CD14-positive monocyte (primary cell): ENCODE measurements around the gene NOP14. TPM values are rescaled to one million over a fixed set of nuclear protein-coding genes. Genes with fewer than 3 reads are reported as not detected.
"Not testable (repeated sequence)": the region's sequence is repeated elsewhere in the genome, so short reads cannot be mapped to it uniquely, and the experiment has no call there.

Experiments used
- DNase-seq, 3 donors: peaks; one replicate each; pipeline ENCODE4 v3.0.0-alpha.2; 2011 to 2022
- H2AFZ ChIP-seq: 2 replicates; pipeline ENCODE4 v1.6.0; 2012; ENCODE audit warnings: mild to moderate bottlenecking, low read depth, low read length, inconsistent platforms; ENCODE audit not compliant: insufficient read depth, poor library complexity, severe bottlenecking
- H3K27ac ChIP-seq, 2 donors: 1 replicate in 1 of 2; 2 replicates in 1 of 2; pipeline ENCODE4 v1.5.1; 2012 to 2013; ENCODE audit warnings: low read length in 2 of 2, control low read depth in 1 of 2, inconsistent platforms in 1 of 2, low read depth in 1 of 2, mild to moderate bottlenecking in 1 of 2
- H3K27me3 ChIP-seq, 2 donors: one replicate each; pipeline versions ENCODE4 v1.6.0 to v1.6.1; 2011 to 2013; ENCODE audit warnings: low read length in 2 of 2; ENCODE audit not compliant: control insufficient read depth in 2 of 2, insufficient read depth in 2 of 2
- H3K36me3 ChIP-seq, 2 donors: replicated peaks in 1 of 2; 1 replicate in 1 of 2; 2 replicates in 1 of 2; pipeline versions ENCODE4 v1.5.1 to v1.6.1; 2012 to 2013; ENCODE audit warnings: low read length in 2 of 2, control low read depth in 1 of 2, inconsistent platforms in 1 of 2, mild to moderate bottlenecking in 1 of 2; ENCODE audit not compliant: insufficient read depth in 2 of 2, control insufficient read depth in 1 of 2
- H3K4me1 ChIP-seq, 2 donors: 1 replicate in 1 of 2; 2 replicates in 1 of 2; pipeline versions ENCODE4 v1.5.1 to v1.6.1; 2012 to 2013; ENCODE audit warnings: low read length in 2 of 2, control low read depth in 1 of 2, inconsistent platforms in 1 of 2, mild to moderate bottlenecking in 1 of 2, moderate library complexity in 1 of 2; ENCODE audit not compliant: insufficient read depth in 2 of 2, control insufficient read depth in 1 of 2
- H3K4me2 ChIP-seq: replicated peaks from 2 replicates; pipeline ENCODE3; 2012; ENCODE audit warnings: low read length, moderate library complexity, mild to moderate bottlenecking; ENCODE audit not compliant: poor library complexity, severe bottlenecking; ENCODE audit errors: extremely low read depth
- H3K4me3 ChIP-seq, 3 experiments: fragments of 200-600 bp in 1 of 3; sonication (generic) in 1 of 3; replicated peaks in 1 of 3; 1 replicate in 2 of 3; 2 replicates in 1 of 3; pipeline ENCODE4 v1.5.1; 2011 to 2013; ENCODE audit warnings: low read length in 3 of 3, mild to moderate bottlenecking in 3 of 3, control low read depth in 2 of 3, low read depth in 2 of 3, inconsistent platforms in 1 of 3, moderate library complexity in 1 of 3
- H3K79me2 ChIP-seq: 2 replicates; pipeline ENCODE4 v1.6.0; 2012; ENCODE audit warnings: mild to moderate bottlenecking, control low read depth, inconsistent platforms, low read length, moderate library complexity; ENCODE audit not compliant: insufficient read depth
- H3K9ac ChIP-seq: 2 replicates; pipeline ENCODE4 v1.6.0; 2017; ENCODE audit warnings: low read length, mild to moderate bottlenecking; ENCODE audit not compliant: insufficient read depth, poor library complexity, severe bottlenecking
- H3K9me3 ChIP-seq, 2 donors: replicated peaks in 1 of 2; 1 replicate in 1 of 2; 2 replicates in 1 of 2; pipeline versions ENCODE4 v1.5.1 to v1.6.1; 2012 to 2013; ENCODE audit warnings: low read length in 2 of 2, control low read depth in 1 of 2; ENCODE audit not compliant: control insufficient read depth in 1 of 2, insufficient read depth in 1 of 2
- H4K20me1 ChIP-seq: 2 replicates; pipeline ENCODE4 v1.6.0; 2012; ENCODE audit warnings: mild to moderate bottlenecking, low read length, control low read depth, moderate library complexity; ENCODE audit not compliant: insufficient read depth
- H3K27ac Mint-ChIP-seq, 7 donors: one replicate each; pipeline ENCODE4 v1.8.0; 2020; ENCODE audit warnings: mild to moderate bottlenecking in 7 of 7, mixed read lengths in 7 of 7, moderate library complexity in 6 of 7, inconsistent platforms in 2 of 7
- H3K27me3 Mint-ChIP-seq, 3 donors: one replicate each; pipeline ENCODE4 v1.8.0; 2021 to 2022; ENCODE audit warnings: low read depth in 3 of 3, mild to moderate bottlenecking in 3 of 3, mixed read lengths in 3 of 3, moderate library complexity in 3 of 3, inconsistent platforms in 1 of 3
- H3K36me3 Mint-ChIP-seq, 2 donors: one replicate each; pipeline ENCODE4 v1.8.0; 2020; ENCODE audit warnings: mixed read lengths in 2 of 2, inconsistent platforms in 1 of 2, mild to moderate bottlenecking in 1 of 2
- H3K4me1 Mint-ChIP-seq: one replicate; pipeline ENCODE4 v1.8.0; 2020; ENCODE audit warnings: mild to moderate bottlenecking, mixed read lengths
- H3K4me3 Mint-ChIP-seq, 2 donors: one replicate each; pipeline ENCODE4 v1.8.0; 2020; ENCODE audit warnings: mild to moderate bottlenecking in 2 of 2, mixed read lengths in 2 of 2, moderate library complexity in 1 of 2
- H3K9me3 Mint-ChIP-seq, 7 donors: one replicate each; pipeline ENCODE4 v1.8.0; 2020 to 2022; ENCODE audit warnings: mixed read lengths in 7 of 7, mild to moderate bottlenecking in 6 of 7, moderate library complexity in 6 of 7, inconsistent platforms in 2 of 7
- WGBS: methylation state at CpG from one replicate; pipeline ENCODE4 v1.1.5; 2013; ENCODE audit warnings: missing lambda C conversion rate; ENCODE audit not compliant: insufficient coverage; 5-methylcytosine and 5-hydroxymethylcytosine counted together
- intact Hi-C, 2 donors: fragments of 100-400 bp; cut with micrococcal nuclease; formaldehyde crosslinking; loops; one replicate each; pipeline versions ENCODE4 v1.15.0 to v1.15.1; 2023
- polyA plus RNA-seq, 3 donors: library from polyadenylated mRNA; depleted of rRNA in 1 of 3; unstranded in 2 of 3; stranded (reverse) in 1 of 3; fragments of 300-500 nt in 2 of 3; fragments of >200 nt in 1 of 3; fragmentation: Illumina TruSeq in 2 of 3; gene quantifications; 1 replicate in 2 of 3; 2 replicates in 1 of 3; pipeline ENCODE4 v1.2.3, GENCODE V29; 2012 to 2021
- TF ChIP-seq, protein P1 (sequence below): fragments of 200-600 bp; IDR thresholded peaks from one replicate; pipeline ENCODE4 v1.8.0; 2022; ENCODE audit warnings: antibody characterized with exemption, mild to moderate bottlenecking

NOP14 gene
- polyA plus RNA-seq, 3 donors: 3.9 to 6.2 (median 4.3) TPM

DNA sequence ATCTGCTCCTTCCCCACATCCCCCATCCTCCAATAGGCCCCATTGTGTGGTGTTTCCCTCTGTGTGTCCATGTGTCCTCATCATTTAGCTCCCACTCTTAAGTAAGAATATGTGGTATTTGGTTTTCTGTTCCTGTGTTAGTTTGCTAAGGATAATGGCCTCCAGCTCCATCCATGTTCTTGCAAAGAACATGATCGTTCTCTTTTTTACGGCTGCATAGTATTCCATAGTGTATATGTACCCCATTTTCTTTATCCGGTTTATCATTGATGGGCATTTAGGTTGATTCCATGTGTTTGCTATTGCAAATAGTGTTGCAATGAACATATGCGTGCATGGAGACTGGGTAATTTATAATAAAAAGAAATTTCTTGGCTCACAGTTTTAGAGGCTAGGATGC, 31.7 kb upstream of the NOP14 start:
- Histone ChIP-seq H3K27ac (no peak overlapping the region), H3K4me3 (no peak overlapping the region), H3K9me3 (no peaks in the 10 kb centered on the region), H3K9ac (no peak overlapping the region), H3K27me3 (no peaks in the 10 kb centered on the region), H3K36me3 (no peaks in the 10 kb centered on the region), H3K4me2 (no peak overlapping the region), H3K4me1 (no peaks in the 10 kb centered on the region), H2AFZ (no peak overlapping the region), H3K79me2 (no peaks in the 10 kb centered on the region), H4K20me1 (no peaks in the 10 kb centered on the region)
- H3K4me1 Mint-ChIP-seq: no peaks in the 10 kb centered on the region
- H3K27ac Mint-ChIP-seq: no peak overlapping the region
- peaks cover 0 to 6% (median 0%) of the 10 kb centered on the region in 3 donors for H3K27me3 Mint-ChIP-seq
- H3K4me3 Mint-ChIP-seq: no peak overlapping the region
- TF ChIP-seq, protein P1, sequence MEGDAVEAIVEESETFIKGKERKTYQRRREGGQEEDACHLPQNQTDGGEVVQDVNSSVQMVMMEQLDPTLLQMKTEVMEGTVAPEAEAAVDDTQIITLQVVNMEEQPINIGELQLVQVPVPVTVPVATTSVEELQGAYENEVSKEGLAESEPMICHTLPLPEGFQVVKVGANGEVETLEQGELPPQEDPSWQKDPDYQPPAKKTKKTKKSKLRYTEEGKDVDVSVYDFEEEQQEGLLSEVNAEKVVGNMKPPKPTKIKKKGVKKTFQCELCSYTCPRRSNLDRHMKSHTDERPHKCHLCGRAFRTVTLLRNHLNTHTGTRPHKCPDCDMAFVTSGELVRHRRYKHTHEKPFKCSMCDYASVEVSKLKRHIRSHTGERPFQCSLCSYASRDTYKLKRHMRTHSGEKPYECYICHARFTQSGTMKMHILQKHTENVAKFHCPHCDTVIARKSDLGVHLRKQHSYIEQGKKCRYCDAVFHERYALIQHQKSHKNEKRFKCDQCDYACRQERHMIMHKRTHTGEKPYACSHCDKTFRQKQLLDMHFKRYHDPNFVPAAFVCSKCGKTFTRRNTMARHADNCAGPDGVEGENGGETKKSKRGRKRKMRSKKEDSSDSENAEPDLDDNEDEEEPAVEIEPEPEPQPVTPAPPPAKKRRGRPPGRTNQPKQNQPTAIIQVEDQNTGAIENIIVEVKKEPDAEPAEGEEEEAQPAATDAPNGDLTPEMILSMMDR: no peak
- 100% methylated on average over 1 of the region's 4 CpGs for WGBS
- no peaks in the 10 kb centered on the region for H3K9me3 Mint-ChIP-seq
- no peak for DNase-seq
- intact Hi-C loops: no loop called here
- H3K36me3 Mint-ChIP-seq: no peaks in the 10 kb centered on the region

DNA sequence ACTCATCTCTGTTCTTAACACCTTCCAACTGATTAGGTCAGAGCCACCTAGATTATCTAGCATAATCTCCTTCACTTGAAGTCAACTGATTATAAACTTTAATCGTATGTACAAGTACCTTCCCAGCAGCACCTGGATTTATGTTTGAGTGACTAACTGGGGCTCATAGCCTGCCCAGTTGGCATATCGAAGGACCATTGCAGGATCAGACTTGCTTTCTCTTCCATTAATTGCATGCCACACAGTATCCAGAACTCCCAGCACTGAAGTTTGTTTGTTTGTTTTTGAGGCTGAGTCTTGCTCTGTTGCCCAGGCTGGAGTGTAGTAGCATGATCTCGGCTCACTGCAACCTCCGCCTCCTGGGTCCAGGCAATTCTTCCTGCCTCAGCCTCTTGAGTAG, 28.0 kb upstream of the NOP14 start:
- Mint-ChIP-seq H3K4me3 (no peak overlapping the region), H3K36me3 (no peaks in the 10 kb centered on the region), H3K27ac (no peak overlapping the region), H3K4me1 (no peaks in the 10 kb centered on the region), H3K27me3 (peaks cover 0 to 2% (median 0%) of the 10 kb centered on the region in 3 donors), H3K9me3 (peaks cover 0 to 2% (median 0%) of the 10 kb centered on the region in 7 donors)
- H3K4me2 ChIP-seq: no peak overlapping the region
- no peaks in the 10 kb centered on the region for H3K27me3 ChIP-seq
- H3K4me3 ChIP-seq: no peak overlapping the region
- H3K9me3 ChIP-seq: no peaks in the 10 kb centered on the region
- DNase-seq: no peak
- H3K9ac ChIP-seq: no peak overlapping the region
- no peak overlapping the region for H2AFZ ChIP-seq
- H3K79me2 ChIP-seq: no peaks in the 10 kb centered on the region
- WGBS: 96% methylated on average over 3 of the region's 4 CpGs
- H4K20me1 ChIP-seq: no peaks in the 10 kb centered on the region
- no peaks in the 10 kb centered on the region for H3K4me1 ChIP-seq
- TF ChIP-seq, protein P1: no peak
- intact Hi-C loops: no loop called here
- no peak overlapping the region for H3K27ac ChIP-seq
- no peaks in the 10 kb centered on the region for H3K36me3 ChIP-seq

DNA sequence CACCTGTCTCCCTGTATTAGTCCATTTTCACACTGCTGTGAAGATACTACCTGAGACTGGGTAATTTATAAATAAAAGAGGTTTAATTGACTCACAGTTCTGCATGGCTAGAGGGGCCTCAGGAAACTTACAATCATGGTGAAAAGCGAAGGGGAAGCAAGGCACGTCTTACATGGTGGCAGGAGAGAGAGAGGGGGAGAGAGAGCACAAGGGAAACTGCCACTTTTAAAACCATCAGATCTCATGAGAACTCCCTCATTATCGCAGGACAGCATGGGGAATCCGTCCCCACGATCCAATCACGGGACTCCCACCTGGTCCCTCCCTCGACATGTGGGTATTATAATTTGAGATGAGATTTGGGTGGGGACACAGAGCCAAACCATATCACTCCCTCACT, 20.5 kb upstream of the NOP14 start:
- H3K4me1 ChIP-seq, H3K4me3 ChIP-seq, H2AFZ ChIP-seq, H3K4me2 ChIP-seq, H3K4me1 Mint-ChIP-seq, H4K20me1 ChIP-seq, H3K27me3 ChIP-seq, H3K4me3 Mint-ChIP-seq, H3K79me2 ChIP-seq, H3K36me3 ChIP-seq, intact Hi-C loops, H3K36me3 Mint-ChIP-seq, H3K27ac Mint-ChIP-seq, H3K27ac ChIP-seq, H3K27me3 Mint-ChIP-seq, DNase-seq, H3K9ac ChIP-seq: not testable (repeated sequence)
- WGBS: no CpG with 5 or more reads among the region's 7 CpGs
- peaks cover 12 to 43% (median 32%) of the 10 kb centered on the region in 7 donors for H3K9me3 Mint-ChIP-seq
- H3K9me3 ChIP-seq: peaks cover 15 to 25% of the 10 kb centered on the region in 2 donors
